BLaER1 treated with 17β-estradiol and CSF1 and Interleukin-3, amounts not matched to agents 10 nM and 100 nM (cell line): ENCODE data around the gene CGB1.

Experiments used
- H3K27ac ChIP-seq, 11 experiments: shearing (Covaris generic); formaldehyde crosslinking; 2 replicates each; pipeline ENCODE4 v1.8.1; 2022
- H3K27me3 ChIP-seq, 11 experiments: shearing (Covaris generic); formaldehyde crosslinking; 2 replicates each; pipeline ENCODE4 v1.8.1; 2022
- H3K36me3 ChIP-seq, 11 experiments: shearing (Covaris generic); formaldehyde crosslinking; 2 replicates each; pipeline ENCODE4 v1.8.1; 2022
- H3K4me1 ChIP-seq, 10 experiments: shearing (Covaris generic); formaldehyde crosslinking; 2 replicates each; pipeline ENCODE4 v1.8.1; 2022
- H3K4me2 ChIP-seq, 11 experiments: shearing (Covaris generic); formaldehyde crosslinking; 2 replicates each; pipeline ENCODE4 v1.8.1; 2022
- H3K4me3 ChIP-seq, 10 experiments: shearing (Covaris generic); formaldehyde crosslinking; 2 replicates each; pipeline ENCODE4 v1.8.1; 2022
- H3K9ac ChIP-seq, 11 experiments: shearing (Covaris generic); formaldehyde crosslinking; 2 replicates each; pipeline ENCODE4 v1.8.1; 2022
- H3K9me3 ChIP-seq, 11 experiments: shearing (Covaris generic); formaldehyde crosslinking; replicated peaks in 1 of 11; 2 replicates each; pipeline ENCODE4 v1.8.1; 2022
- H4K20me1 ChIP-seq, 11 experiments: shearing (Covaris generic); formaldehyde crosslinking; 2 replicates each; pipeline ENCODE4 v1.8.1; 2022
- Cebpa-rat ChIP-seq, 11 experiments: shearing (Covaris generic); IDR thresholded peaks; 2 replicates each; pipeline ENCODE4 v1.8.1; 2022

The CGB1 gene

GRCh38 chr19:49016067-49016839 lies 20.4 kb downstream of the CGB1 start:
- no peak overlapping the region for H3K4me3 ChIP-seq
- H3K27me3 ChIP-seq: peaks cover 29 to 42% (median 39%) of the 10 kb centered on the region in 11 experiments
- peaks cover 0 to 73% (median 49%) of the 10 kb centered on the region in 11 experiments; a peak in 16 of 22 replicates for H4K20me1 ChIP-seq
- H3K27ac ChIP-seq: no peak overlapping the region
- peaks cover 29 to 42% (median 40%) of the 10 kb centered on the region in 10 experiments for H3K4me1 ChIP-seq
- peaks cover 42 to 59% (median 52%) of the 10 kb centered on the region in 11 experiments for H3K36me3 ChIP-seq
- TF ChIP-seq Cebpa-rat (IDR thresholded peaks at IDR 0.05): no peak
- no peaks in the 10 kb centered on the region for H3K9me3 ChIP-seq
- no peak overlapping the region for H3K4me2 ChIP-seq
- no peak overlapping the region for H3K9ac ChIP-seq

- H3K27ac ChIP-seq: no peak overlapping the region
- H3K36me3 ChIP-seq: peaks cover 54 to 72% (median 65%) of the 10 kb centered on the region in 11 experiments
- H3K4me1 ChIP-seq: peaks cover 18 to 29% (median 27%) of the 10 kb centered on the region in 10 experiments
- H4K20me1 ChIP-seq: peaks cover 0 to 84% (median 49%) of the 10 kb centered on the region in 11 experiments; a peak in 16 of 22 replicates
- H3K4me2 ChIP-seq: no peak overlapping the region
- H3K9me3 ChIP-seq: no peaks in the 10 kb centered on the region
- H3K9ac ChIP-seq: no peak overlapping the region
- H3K27me3 ChIP-seq: peaks cover 28 to 32% (median 30%) of the 10 kb centered on the region in 11 experiments
- no peak for TF ChIP-seq Cebpa-rat (IDR thresholded peaks at IDR 0.05)
- no peak overlapping the region for H3K4me3 ChIP-seq
These were observed 21.8 kb downstream of the CGB1 start for GRCh38 chr19:49014870-49015255.

DNA sequence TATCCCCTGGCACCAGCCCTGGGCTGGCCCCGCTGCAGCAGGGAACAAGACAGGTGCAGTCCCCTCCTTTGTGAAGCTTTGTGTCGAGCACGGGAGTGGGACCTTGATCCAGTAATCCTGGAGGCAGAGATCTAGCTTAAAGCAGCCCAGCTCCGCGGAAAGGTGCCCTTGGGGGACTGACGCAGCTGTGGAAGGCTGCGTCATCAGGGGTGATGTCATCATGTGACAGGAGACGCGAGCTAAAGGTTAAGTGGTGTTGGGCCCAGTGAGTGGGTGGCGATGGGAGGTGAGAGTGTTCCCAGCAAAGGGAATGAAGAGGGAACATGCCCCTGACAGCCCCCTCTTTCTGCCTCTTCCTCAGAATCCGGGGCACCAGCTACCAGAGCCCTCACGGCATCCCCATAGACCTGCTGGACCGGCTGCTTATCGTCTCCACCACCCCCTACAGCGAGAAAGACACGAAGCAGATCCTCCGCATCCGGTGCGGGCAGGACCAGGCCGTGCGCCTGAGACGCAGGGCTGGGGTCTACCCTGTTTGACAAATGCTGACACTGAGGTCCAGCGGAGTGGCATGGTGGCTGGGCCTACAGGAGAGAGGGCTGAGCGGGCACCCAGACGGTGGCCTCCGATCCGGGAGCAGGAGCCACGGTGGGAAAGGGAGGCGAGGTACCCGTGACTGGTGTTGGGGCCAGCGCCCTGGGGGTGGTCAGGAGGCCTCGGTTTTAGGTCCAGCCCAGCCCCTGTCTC lies 22.4 kb downstream of the CGB1 start:
- peaks cover 60 to 78% (median 71%) of the 10 kb centered on the region in 11 experiments for H3K36me3 ChIP-seq
- no peaks in the 10 kb centered on the region for H3K9me3 ChIP-seq
- peaks cover 0 to 90% (median 49%) of the 10 kb centered on the region in 11 experiments; a peak in 16 of 22 replicates for H4K20me1 ChIP-seq
- TF ChIP-seq Cebpa-rat (IDR thresholded peaks at IDR 0.05): no peak
- no peak overlapping the region for H3K9ac ChIP-seq
- peaks cover 23 to 26% (median 24%) of the 10 kb centered on the region in 11 experiments for H3K27me3 ChIP-seq
- H3K4me2 ChIP-seq: no peak overlapping the region
- peaks cover 15 to 23% (median 22%) of the 10 kb centered on the region in 10 experiments for H3K4me1 ChIP-seq
- H3K4me3 ChIP-seq: no peak overlapping the region
- no peak overlapping the region for H3K27ac ChIP-seq

GRCh38 chr19:49011194-49011593 lies 25.5 kb downstream of the CGB1 start:
- H3K36me3 ChIP-seq: peaks cover 77 to 100% (median 98%) of the 10 kb centered on the region in 11 experiments
- no peak for TF ChIP-seq Cebpa-rat (IDR thresholded peaks at IDR 0.05)

GRCh38 chr19:49010453-49010852 lies 26.2 kb downstream of the CGB1 start:
- Histone ChIP-seq H3K36me3 (peaks cover 77 to 100% (median 98%) of the 10 kb centered on the region in 11 experiments), H3K27me3 (no peaks in the 10 kb centered on the region), H3K9ac (no peak overlapping the region), H4K20me1 (peaks cover 0 to 79% (median 30%) of the 10 kb centered on the region in 11 experiments; a peak in 15 of 22 replicates), H3K4me2 (no peak overlapping the region), H3K4me1 (no peaks in the 10 kb centered on the region), H3K9me3 (no peaks in the 10 kb centered on the region), H3K4me3 (no peak overlapping the region), H3K27ac (no peak overlapping the region)
- no peak for TF ChIP-seq Cebpa-rat (IDR thresholded peaks at IDR 0.05)

More at GRCh38 chr19:49011194-49011593, 25.5 kb downstream of the CGB1 start:
- H3K9ac ChIP-seq: no peak overlapping the region
- H3K27ac ChIP-seq: no peak overlapping the region
- H3K4me3 ChIP-seq: no peak overlapping the region
- H3K4me2 ChIP-seq: no peak overlapping the region
- no peaks in the 10 kb centered on the region for H3K9me3 ChIP-seq
- H4K20me1 ChIP-seq: peaks cover 0 to 79% (median 33%) of the 10 kb centered on the region in 11 experiments; a peak in 15 of 22 replicates
- no peaks in the 10 kb centered on the region for H3K27me3 ChIP-seq
- H3K4me1 ChIP-seq: no peaks in the 10 kb centered on the region

- no peak overlapping the region for H3K9ac ChIP-seq
- H3K4me1 ChIP-seq: no peaks in the 10 kb centered on the region
- H3K4me3 ChIP-seq: no peak overlapping the region
- peaks cover 77 to 100% (median 98%) of the 10 kb centered on the region in 11 experiments for H3K36me3 ChIP-seq
- H3K4me2 ChIP-seq: no peak overlapping the region
- no peak for TF ChIP-seq Cebpa-rat (IDR thresholded peaks at IDR 0.05)
- H3K9me3 ChIP-seq: no peaks in the 10 kb centered on the region
- no peak overlapping the region for H3K27ac ChIP-seq
- H3K27me3 ChIP-seq: no peaks in the 10 kb centered on the region
- H4K20me1 ChIP-seq: peaks cover 0 to 77% (median 27%) of the 10 kb centered on the region in 11 experiments; a peak in 15 of 22 replicates
These were observed 26.9 kb downstream of the CGB1 start for GRCh38 chr19:49009828-49010227.

DNA sequence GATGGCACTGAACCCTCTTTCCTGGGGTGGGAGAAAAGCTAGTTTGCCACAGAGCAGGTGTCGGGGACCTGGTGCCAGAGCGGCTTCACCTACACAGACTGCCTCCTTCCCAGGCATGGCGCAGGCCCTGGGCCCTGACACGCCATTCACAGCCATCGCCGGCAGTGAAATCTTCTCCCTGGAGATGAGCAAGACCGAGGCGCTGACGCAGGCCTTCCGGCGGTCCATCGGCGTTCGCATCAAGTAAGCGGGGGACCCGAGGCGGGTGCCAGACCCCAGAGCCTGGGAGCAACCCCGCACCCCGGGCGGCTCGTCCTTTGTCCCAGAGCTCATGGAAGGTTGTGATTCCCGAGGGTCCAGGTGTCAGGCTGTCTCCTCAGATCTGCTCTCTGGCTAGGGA lies 29.8 kb downstream of the CGB1 start:
- H3K9ac ChIP-seq: no peak overlapping the region
- no peak for TF ChIP-seq Cebpa-rat (IDR thresholded peaks at IDR 0.05)
- H4K20me1 ChIP-seq: peaks cover 0 to 68% (median 18%) of the 10 kb centered on the region in 11 experiments; a peak in 13 of 22 replicates
- H3K4me1 ChIP-seq: no peaks in the 10 kb centered on the region
- peaks cover 85 to 100% (median 98%) of the 10 kb centered on the region in 11 experiments for H3K36me3 ChIP-seq
- no peak overlapping the region for H3K27ac ChIP-seq
- no peaks in the 10 kb centered on the region for H3K27me3 ChIP-seq
- no peak overlapping the region for H3K4me3 ChIP-seq
- H3K9me3 ChIP-seq: no peaks in the 10 kb centered on the region
- no peak overlapping the region for H3K4me2 ChIP-seq

DNA sequence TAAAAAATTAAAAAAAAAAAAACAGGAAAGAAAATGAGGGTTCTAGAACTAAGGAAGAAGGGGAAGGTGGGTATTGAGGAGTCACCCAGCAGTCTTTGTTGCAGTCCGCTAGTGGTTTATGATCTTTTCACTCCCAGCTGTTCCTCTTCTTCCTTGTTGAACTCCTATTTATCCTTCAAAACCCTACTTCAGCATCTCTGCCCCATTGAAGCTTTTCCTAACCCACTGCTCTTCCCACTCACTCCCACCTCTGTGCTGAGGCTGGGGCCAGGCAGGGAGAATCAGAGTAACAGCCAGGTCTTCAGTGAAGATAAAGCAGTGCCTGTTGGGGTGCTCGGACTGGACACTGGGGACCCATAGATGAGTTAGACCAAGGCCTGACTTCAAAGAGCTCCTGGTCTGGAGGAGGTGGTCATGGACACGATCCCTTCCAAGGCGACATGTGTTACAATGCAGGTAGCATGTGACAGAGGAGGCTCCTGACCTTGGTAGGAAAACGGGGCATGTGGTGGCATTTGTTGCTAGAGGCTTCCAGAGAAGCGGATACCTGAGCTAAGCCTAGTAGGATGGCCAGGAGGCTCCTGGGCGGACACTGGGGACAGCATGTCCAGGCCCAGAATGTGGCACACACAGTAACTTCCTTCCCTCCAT lies 31.6 kb downstream of the CGB1 start:
- Histone ChIP-seq H3K9ac (no peak overlapping the region), H3K4me3 (no peak overlapping the region), H3K4me2 (no peak overlapping the region), H4K20me1 (peaks cover 0 to 57% (median 19%) of the 10 kb centered on the region in 11 experiments; a peak in 13 of 22 replicates), H3K36me3 (peaks cover 75 to 100% (median 94%) of the 10 kb centered on the region in 11 experiments), H3K27me3 (no peaks in the 10 kb centered on the region), H3K4me1 (peaks cover 0 to 5% (median 0%) of the 10 kb centered on the region in 10 experiments; a peak in 1 of 20 replicates), H3K27ac (no peak overlapping the region), H3K9me3 (no peaks in the 10 kb centered on the region)
- TF ChIP-seq Cebpa-rat (IDR thresholded peaks at IDR 0.05): no peak
